ENCODE results near the gene SSX1.
"Not testable (repeated sequence)": the region's sequence is repeated elsewhere in the genome, so short reads cannot be mapped to it uniquely, and the experiment has no call there.

DNA sequence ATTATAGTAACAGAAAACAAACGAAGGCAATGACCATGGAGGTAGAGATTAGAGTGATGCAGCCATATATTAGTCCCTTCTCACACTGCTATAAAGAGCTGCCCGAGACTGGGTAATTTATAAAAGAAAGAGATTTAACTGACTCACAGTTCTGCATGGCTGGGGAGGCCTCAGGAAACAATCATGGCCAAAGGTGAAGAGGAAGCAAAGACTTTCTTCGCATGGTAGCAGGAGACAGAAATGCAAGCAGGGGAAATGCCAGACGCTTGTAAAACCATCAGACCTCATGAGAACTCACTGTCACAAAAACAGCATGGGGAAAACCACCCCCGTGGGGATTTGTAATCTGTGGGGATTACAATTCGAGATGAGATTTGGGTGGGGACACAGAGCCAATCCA, 2.2 kb upstream of the SSX1 start:
- TF ChIP-seq, protein P1, sequence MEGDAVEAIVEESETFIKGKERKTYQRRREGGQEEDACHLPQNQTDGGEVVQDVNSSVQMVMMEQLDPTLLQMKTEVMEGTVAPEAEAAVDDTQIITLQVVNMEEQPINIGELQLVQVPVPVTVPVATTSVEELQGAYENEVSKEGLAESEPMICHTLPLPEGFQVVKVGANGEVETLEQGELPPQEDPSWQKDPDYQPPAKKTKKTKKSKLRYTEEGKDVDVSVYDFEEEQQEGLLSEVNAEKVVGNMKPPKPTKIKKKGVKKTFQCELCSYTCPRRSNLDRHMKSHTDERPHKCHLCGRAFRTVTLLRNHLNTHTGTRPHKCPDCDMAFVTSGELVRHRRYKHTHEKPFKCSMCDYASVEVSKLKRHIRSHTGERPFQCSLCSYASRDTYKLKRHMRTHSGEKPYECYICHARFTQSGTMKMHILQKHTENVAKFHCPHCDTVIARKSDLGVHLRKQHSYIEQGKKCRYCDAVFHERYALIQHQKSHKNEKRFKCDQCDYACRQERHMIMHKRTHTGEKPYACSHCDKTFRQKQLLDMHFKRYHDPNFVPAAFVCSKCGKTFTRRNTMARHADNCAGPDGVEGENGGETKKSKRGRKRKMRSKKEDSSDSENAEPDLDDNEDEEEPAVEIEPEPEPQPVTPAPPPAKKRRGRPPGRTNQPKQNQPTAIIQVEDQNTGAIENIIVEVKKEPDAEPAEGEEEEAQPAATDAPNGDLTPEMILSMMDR (IDR thresholded peaks at IDR 0.05), result not testable (repeated sequence)
- not testable (repeated sequence) for TF ChIP-seq POLR2AphosphoS5 (IDR thresholded peaks at IDR 0.05)

All from sigmoid colon (tissue), 4 donors.